Thyroid gland (tissue), 4 donors: Measurements from ENCODE around the gene PTP4A2.

ENCODE experiments used
- POLR2A ChIP-seq, 2 donors: fragments of 450-650 bp; IDR thresholded peaks; one replicate each; pipeline ENCODE4 v1.6.1; 2017; ENCODE audit warnings: antibody characterized with exemption in 2 of 2, mild to moderate bottlenecking in 2 of 2, moderate library complexity in 1 of 2
- TF ChIP-seq, protein P1 (sequence below), 6 experiments: fragments of 200-600 bp in 3 of 6; fragments of 450-650 bp in 3 of 6; sonication (generic) in 3 of 6; IDR thresholded peaks; one replicate each; pipeline ENCODE4 v1.5.1; 2016 to 2019; ENCODE audit warnings: antibody characterized with exemption in 6 of 6, mild to moderate bottlenecking in 2 of 6, inconsistent platforms in 1 of 6, moderate library complexity in 1 of 6

DNA sequence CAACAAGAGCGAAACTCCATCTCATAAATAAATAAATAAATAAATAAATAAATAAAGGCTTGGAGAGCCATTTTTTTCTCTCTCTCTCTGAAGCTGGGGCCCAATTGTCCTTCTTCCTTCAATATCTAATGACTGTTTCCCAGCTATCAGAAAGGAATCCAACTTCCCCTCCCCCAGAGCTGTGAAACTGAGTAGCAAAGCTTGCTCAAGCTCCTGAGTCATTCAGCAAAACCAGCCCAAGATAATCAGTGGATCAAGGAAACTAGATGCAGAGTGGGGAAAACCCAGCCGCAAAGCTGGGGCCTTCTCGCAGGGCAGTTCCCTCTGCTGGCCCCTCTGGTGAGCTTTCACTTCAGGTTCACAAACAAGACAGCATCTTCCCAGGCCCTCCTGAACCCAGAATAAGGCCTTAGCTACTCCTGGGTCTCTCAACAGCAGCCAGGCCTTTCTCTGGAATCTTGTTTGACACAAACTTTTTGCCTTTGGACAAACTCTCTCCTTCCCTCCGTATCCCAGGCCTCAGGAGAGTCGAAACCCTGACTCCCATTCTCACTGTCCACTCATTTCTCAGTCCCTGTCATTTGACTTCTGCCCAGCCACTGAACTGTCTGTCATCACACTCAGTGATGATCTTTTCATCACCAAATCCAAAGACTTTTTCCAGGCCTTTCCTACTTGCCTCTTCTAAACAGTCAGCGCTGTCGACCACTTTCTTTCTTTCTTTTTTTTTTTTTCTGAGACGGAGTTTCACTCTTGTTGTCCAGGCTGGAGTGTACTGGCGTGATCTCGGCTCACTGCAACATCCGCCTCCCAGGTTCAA is 18.0 kb upstream of the PTP4A2 start:
- TF ChIP-seq, protein P1, sequence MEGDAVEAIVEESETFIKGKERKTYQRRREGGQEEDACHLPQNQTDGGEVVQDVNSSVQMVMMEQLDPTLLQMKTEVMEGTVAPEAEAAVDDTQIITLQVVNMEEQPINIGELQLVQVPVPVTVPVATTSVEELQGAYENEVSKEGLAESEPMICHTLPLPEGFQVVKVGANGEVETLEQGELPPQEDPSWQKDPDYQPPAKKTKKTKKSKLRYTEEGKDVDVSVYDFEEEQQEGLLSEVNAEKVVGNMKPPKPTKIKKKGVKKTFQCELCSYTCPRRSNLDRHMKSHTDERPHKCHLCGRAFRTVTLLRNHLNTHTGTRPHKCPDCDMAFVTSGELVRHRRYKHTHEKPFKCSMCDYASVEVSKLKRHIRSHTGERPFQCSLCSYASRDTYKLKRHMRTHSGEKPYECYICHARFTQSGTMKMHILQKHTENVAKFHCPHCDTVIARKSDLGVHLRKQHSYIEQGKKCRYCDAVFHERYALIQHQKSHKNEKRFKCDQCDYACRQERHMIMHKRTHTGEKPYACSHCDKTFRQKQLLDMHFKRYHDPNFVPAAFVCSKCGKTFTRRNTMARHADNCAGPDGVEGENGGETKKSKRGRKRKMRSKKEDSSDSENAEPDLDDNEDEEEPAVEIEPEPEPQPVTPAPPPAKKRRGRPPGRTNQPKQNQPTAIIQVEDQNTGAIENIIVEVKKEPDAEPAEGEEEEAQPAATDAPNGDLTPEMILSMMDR (IDR thresholded peaks at IDR 0.05), result peak in 3 of 6 experiments; percentile 5 to 31 (median 30)
- TF ChIP-seq POLR2A (IDR thresholded peaks at IDR 0.05), result peak in 1 of 2 donors; percentile 27
